Left hindlimb (tissue), 1 donor: ENCODE data around the gene NSUN3.

Experiments used
- DNase-seq: peaks from one replicate; pipeline ENCODE4 v3.0.0-alpha.2; 2018

Gene NSUN3

GRCh38 chr3:94132777-94133176, 69.9 kb downstream of the NSUN3 start:
- no peak for DNase-seq

GRCh38 chr3:94136133-94136532, 73.3 kb downstream of the NSUN3 start:
- no peak for DNase-seq

GRCh38 chr3:94137377-94137776, 74.5 kb downstream of the NSUN3 start:
- DNase-seq, result no peak

GRCh38 chr3:94146455-94146854, 83.6 kb downstream of the NSUN3 start:
- DNase-seq, result no peak

GRCh38 chr3:94147012-94147411, 84.2 kb downstream of the NSUN3 start:
- DNase-seq, result no peak

GRCh38 chr3:94150113-94150512, 87.3 kb downstream of the NSUN3 start:
- DNase-seq, result no peak

- DNase-seq, result no peak
Observed at GRCh38 chr3:94156626-94157025, 93.8 kb downstream of the NSUN3 start.

- DNase-seq, result no peak
Observed at GRCh38 chr3:94158512-94158911, 95.7 kb downstream of the NSUN3 start.

GRCh38 chr3:94159062-94159828, 96.4 kb downstream of the NSUN3 start:
- DNase-seq, result no peak

- DNase-seq, result no peak
Observed at GRCh38 chr3:94162700-94163099, 99.8 kb downstream of the NSUN3 start.

GRCh38 chr3:94167346-94167745, 104.5 kb downstream of the NSUN3 start:
- DNase-seq, result no peak

GRCh38 chr3:94167796-94168195, 104.9 kb downstream of the NSUN3 start:
- no peak for DNase-seq

GRCh38 chr3:94171954-94172353, 109.1 kb downstream of the NSUN3 start:
- DNase-seq, result no peak

- DNase-seq, result no peak
Observed at GRCh38 chr3:94172695-94173310, 109.9 kb downstream of the NSUN3 start.

- DNase-seq, result no peak
Observed at GRCh38 chr3:94173673-94174434, 111.0 kb downstream of the NSUN3 start.

- DNase-seq, result no peak
Observed at GRCh38 chr3:94175677-94176076, 112.8 kb downstream of the NSUN3 start.

- no peak for DNase-seq
Observed at GRCh38 chr3:94176988-94177745, 114.3 kb downstream of the NSUN3 start.
